Activated T-cell treated with anti-CD3 and anti-CD28 coated beads for 1 hour (primary cell): Measurements from ENCODE around the gene NAT16.
"Not testable (repeated sequence)": the region's sequence is repeated elsewhere in the genome, so short reads cannot be mapped to it uniquely, and the experiment has no call there.

Source experiments
- DNase-seq: peaks from one replicate; pipeline ENCODE4 v3.0.0-alpha.2; 2020; ENCODE audit warnings: low read depth

Gene NAT16

DNA sequence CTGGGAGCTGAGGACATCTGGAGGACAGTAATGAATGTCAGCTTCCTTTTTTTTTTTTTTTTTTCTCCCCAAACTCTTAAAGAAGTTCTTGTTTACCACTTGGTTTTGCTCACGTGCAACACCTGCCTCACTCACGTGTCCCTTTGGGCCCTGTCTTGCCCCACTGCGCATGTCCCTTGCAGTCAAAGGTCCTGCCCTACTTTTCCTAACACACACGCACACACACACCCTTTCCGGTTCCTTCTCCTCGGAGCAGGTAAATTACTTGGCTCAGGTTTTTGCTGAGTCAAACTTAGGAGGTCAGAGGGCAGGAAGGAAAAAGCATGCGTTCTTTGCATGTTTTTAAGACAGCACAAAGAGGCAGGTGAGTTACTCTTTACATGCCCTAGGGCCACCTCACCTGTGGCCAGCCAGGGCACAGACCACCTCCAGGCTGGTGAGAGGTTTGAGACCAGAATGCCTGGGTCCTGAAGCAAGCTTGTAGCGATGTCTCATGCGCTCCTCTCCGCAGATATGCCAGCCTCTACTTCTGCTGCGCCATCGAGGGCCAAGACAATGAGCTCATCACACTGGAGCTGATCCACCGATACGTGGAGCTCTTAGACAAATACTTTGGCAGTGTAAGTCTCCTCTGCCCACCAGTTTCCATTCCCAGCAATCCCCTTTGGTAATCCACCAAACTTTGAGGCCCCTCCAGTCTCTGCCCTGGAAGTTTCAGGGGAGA lies 23.1 kb downstream of the NAT16 start:
- no peak for DNase-seq

DNA sequence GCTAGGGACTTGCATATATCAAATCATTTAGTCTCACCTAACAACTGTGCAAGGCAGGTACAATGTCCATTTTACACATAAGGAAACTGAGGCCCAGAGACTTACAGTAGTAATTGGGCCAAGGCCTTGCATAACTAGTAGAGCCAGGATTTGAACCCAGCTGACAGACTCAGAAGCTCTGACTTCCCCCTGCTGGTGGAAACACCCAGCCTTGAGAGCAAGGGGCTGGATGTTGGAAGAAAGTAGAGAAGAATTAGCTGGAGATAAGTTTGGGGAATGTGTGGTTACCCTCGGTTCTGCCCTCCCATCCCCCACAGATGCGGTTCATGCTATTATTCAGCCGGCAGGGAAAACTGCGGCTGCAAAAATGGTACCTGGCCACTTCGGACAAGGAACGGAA lies 23.8 kb downstream of the NAT16 start:
- DNase-seq: no peak

DNA sequence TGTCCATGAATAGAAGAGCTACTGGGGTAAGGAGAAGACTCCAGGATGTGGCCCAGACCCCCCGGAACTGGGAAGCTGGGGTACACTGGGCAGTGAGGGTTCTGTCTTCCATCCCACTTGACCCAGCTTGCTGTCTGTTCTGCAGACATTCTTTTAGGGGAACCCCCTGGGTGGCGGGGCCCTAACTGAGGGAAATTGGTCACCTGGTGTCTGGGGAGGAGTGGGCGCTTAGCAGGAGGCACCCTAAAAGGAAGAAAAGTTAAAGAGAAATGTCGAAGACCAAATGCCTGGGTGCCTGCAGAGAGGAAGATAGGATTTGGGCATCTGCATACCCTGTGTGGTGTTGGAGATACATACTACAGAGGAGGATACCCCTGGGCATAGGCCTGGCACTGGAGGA lies 24.8 kb downstream of the NAT16 start:
- no peak for DNase-seq

DNA sequence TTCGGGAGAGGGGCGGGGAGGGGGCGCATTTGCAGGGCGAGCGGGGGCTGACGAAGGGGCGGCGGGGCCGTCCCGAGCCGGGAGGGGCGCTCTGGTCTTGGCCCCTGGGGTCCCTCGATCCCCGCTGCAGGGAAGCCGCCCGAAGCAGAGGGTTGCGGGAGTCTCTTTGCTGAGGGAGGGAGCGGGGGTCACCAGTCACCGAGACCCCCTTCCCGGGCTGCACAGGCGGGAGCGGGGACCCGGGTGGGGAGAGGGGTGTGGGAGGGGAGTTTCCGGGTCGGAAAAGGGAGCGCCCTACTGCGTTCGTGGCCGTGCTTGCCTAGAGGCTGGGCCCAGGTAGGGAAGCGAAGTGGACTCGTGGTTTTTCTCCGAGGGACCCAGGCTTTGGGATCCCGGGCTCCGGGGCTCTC lies 25.4 kb downstream of the NAT16 start:
- DNase-seq: no peak

DNA sequence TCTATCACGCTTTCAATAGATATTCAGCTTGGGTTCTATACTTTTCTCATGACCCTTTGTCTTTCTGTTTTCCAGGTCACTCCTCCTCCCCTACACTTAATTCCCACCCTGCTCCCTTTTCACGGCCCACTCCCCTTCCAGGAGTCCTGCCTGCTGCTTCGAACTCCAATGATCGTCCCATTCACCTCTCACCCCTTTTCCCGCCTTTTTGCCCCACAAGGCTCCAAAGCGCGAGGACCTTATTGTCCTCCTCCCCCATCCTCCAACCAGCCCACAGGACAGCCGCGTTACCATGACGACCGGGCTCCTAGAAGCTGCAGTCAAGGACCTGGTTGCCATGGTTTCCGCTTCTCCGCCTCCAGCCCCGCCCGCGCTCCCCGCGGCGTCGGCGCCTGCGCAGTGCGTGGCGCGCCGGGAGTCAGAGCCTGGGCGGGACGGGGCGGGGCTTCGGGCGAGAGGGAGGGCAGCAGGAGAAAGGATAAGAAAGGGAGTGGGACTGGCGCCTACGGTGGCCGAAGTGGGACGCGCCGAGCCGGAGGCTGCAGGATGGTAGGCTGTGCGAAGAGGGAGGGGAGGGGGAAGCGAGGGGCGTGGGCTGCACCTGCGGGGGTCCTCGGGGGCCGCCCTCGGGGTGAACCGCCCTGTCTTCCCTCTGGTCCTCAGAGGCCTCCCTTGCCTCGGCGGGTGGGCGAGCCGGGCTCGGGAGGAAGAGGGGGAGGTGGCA lies 26.0 kb downstream of the NAT16 start, which contains the start of gene AP1S1:
AP1S1 (plus strand) TSS at position 508 of the 724 bp plus-strand sequence; CDS start at position 547, 39 bp downstream.
- peak; percentile 86 for DNase-seq

DNA sequence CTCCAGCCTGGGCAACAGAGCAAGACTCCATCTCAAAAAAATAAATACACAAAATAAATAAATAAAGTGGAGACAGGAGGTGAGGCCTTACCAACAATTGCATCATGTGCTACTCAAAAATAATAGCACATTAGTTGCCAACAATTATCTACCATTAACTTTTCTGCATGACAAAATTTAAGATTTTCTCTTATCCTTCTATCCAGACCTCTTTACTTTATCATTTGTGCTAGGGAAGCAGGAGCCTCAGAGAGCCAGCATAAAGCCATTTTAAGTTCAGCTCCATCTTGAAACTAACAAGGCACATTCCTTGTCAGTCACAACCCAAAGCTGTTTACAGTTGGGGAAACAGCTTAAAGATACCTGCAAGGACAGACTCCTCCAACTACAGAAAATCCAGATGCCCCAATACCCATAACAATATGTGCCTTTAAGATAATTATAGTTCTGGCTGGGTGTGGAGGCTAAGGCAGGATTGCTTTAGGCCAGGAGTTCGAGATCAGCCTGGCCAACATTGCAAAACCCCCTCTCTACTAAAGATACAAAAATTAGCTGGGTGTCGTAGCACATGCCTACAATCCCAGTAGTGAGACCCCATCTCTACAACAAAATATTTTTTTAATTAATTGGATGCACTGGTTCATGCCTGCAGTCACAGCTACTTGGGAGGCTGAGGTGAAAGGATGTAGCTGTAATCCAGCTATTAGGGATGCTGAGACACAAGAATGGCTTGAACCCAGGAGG lies 28.0 kb downstream of the NAT16 start:
- DNase-seq: no peak

DNA sequence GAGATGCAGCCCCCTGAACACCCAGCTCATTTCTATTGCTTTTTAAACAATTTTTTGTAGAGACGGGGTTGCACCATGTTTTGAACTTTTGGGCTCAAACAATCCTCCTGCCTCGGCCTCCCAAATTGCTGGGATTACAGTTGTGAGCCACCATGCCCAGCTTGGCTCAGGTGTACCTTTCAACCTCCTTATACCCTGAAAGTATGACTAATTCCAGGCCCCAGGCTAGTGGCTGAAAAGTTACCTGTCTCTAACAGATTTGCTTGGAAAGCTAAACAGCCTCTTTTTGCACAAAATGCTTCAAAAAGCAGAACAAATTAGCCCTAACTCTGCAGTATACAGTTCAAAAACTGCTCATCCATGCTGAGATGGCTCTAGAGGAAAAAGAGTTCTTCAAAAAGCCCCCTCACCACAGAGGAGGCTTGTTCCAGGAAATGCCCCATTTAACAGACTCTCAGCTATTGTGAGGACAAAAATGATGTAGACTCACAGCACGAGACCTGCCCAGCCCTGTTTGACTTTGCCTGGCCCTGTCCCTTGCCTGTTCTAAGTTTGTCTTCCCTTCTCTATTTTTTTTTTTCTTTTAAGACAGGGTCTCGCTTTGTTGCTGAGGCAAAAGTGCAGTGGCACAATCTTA lies 39.2 kb downstream of the NAT16 start:
- no peak for DNase-seq

DNA sequence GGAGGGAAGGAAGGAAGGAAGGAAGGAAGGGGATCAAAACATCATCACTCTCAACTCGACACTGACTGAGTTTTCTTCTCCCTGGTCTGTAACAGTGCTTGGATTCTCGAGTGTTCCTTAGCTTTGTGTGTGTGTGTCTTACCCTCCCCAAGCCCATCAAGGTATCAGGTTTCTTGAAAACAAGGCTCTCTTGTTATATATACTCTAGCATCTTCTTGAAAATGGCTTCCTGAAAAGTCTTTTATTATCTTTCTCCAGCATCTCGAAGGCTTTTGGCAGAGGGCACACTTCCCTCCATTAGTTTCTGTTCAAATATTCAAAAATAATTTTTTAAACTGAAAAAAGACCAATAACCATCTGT lies 39.8 kb downstream of the NAT16 start:
- no peak for DNase-seq

DNA sequence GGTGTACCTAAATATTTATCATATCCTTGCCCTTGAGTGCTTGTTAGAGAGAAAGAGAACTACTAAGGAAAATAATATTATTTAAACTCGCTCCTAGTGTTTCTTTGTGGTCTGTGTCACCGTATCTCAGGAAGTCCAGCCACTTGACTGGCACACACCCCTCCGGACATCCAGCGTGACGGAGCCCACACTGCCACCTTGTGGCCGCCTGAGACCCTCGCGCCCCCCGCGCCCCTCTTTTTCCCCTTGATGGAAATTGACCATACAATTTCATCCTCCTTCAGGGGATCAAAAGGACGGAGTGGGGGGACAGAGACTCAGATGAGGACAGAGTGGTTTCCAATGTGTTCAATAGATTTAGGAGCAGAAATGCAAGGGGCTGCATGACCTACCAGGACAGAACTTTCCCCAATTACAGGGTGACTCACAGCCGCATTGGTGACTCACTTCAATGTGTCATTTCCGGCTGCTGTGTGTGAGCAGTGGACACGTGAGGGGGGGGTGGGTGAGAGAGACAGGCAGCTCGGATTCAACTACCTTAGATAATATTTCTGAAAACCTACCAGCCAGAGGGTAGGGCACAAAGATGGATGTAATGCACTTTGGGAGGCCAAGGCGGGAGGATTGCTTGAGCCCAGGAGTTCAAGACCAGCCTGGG lies 41.8 kb downstream of the NAT16 start:
- DNase-seq: peak; percentile 72

DNA sequence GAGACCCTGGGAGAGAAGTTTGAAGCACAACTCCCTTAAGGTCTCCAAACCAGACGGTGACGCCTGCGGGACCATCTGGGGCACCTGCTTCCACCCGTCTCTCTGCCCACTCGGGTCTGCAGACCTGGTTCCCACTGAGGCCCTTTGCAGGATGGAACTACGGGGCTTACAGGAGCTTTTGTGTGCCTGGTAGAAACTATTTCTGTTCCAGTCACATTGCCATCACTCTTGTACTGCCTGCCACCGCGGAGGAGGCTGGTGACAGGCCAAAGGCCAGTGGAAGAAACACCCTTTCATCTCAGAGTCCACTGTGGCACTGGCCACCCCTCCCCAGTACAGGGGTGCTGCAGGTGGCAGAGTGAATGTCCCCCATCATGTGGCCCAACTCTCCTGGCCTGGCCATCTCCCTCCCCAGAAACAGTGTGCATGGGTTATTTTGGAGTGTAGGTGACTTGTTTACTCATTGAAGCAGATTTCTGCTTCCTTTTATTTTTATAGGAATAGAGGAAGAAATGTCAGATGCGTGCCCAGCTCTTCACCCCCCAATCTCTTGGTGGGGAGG lies 42.4 kb downstream of the NAT16 start:
- DNase-seq: no peak

DNA sequence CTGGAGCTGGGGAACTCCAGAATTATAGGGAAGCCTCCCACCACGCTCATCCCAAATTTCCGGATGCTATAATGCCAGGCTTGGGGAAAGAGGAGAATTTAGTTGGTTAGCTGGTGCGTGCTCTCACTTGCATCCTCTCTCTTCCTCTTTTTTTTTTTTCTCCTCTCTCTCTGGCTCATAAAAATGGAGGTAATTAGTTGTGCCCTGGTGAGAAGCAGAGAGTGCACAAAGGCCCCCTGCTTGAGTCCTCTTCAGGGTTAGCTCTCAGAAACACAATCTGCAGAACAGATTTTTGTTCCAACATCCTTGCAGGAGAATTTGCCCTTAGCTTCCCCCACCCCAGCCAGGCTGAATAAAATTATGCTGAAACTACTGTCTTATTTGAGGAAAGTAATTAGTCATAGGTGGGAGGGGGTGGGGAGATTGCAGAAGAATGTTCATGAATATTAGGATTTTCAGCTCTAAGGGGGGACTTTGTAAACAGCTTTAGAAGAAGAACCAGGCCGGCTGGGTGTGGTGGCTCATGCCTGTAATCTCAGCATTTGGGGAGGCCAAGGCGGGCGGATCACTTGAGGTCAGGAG lies 45.6 kb downstream of the NAT16 start:
- no peak for DNase-seq

DNA sequence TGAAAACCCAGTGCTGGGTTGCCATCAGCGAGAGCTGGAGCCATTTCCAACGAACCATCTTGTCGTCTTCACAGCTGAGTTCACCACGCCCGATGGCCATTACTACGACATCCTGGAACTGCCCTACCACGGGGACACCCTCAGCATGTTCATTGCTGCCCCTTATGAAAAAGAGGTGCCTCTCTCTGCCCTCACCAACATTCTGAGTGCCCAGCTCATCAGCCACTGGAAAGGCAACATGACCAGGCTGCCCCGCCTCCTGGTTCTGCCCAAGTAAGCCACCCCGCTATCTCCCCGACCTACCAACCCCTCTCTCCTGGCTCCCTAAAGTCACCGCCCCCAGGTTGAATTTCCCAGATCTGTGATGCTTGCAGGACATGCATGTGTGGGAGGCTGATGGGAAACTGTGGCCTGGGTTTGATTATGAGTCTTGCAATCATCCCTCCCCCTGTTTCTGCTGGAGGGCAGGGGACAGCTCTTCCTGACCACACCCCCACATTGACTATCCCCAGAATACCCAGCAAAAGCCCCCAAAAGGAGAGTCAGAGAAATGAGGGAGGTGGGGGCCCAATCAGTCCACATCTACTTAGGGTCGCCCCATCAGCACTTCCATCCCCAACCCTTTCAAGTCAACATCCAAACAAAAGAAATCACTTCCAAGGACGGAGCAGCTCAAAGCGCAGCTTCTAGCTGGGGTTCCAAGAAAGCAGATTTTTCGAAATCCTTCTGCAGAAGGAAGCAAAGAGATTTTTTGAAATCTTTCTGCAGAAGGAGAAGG lies 46.3 kb downstream of the NAT16 start:
- no peak for DNase-seq

DNA sequence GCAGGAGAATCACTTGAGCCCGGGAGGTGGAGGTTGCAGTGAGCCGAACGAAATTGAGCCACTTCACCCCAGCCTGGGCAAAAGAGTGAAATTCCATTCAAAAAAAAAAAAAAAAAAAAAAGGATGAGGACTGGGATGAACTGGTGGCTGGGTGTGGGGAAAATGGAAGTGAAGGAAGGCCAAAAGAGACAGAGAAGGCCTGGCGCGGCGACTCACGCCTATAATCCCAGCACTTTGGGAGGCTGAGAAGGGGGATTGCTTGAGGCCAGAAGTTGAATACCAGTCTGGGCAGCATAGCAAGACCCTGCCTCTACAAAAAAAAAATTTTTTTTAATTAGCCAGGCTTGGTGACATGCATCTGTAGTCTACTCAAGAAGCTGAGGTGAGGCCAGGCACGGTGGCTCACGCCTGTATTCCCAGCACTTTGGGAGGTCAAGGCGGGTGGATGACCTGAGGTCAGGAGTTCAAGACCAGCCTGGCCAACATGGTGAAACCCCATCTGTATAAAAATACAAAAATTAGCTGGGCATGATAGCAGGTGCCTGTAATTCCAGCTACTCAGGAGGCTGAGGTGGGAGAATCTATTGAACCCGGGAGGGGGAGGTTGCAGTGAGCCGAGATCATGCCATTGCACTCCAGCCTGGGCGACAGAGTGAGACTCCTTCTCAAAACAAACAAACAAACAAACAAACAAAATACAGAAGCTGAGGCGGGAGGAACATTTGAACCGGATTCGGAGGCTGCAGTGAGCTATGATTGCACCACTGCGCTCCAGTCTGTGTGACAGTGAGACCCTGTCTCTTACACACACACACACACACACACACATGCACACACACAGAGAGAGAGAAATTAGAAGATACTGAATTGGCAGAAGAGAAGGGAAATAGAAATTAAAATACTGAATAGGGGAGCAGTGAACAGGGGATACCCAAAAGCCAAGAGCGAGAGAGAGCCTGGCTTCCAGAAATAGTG lies 47.2 kb downstream of the NAT16 start:
- DNase-seq: not testable (repeated sequence)

DNA sequence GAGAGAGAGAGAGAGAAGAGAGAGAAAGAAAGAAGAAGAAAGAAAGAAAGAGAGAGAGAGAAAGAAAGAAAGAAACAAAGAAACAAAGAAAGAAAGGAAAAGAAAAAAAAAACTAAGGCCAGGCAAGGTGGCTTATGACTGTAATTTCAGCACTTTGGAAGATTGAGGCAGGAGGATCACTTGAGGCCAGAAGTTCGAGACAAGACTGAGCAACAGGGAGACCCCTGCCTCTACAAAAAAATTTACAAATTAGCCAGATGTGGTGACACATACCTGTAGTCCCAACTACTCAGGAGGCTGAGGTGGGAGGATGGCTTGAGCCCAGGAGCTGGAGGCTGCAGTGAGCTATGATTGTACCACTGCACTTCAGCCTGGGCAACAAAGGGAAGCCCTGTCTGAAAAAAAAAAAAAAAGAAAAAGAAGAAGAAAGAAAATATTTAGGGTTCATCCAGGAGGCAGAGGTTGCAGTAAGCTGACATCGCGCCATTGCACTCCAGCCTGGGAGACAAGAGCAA lies 50.4 kb downstream of the NAT16 start:
- DNase-seq: no peak

DNA sequence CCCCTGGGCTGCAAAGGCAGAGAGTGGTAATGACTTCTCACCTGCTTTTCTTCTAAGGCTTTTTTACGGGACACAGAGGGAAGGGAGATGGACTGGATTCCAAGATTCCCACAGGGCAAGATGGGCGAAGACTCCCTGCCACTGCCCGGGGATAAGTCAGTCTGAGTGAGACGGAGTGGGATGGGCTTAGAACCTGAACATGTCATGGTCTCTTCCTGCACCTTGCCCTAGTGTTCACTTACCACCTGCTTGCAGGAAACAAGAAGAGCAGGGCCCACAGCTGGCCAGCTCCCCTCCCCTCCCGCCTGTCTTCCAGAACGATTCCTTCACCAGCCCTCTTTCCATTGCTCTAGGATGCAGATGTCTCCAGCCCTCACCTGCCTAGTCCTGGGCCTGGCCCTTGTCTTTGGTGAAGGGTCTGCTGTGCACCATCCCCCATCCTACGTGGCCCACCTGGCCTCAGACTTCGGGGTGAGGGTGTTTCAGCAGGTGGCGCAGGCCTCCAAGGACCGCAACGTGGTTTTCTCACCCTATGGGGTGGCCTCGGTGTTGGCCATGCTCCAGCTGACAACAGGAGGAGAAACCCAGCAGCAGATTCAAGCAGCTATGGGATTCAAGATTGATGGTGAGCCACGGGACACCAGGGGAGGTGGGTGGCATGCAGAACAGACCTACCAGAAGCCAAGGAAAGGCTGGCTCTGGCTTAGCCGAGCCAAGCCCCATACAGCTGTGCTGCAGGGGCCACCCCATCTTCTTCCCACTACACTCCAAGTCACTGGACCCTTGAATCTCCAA lies 51.9 kb downstream of the NAT16 start:
- DNase-seq: no peak

DNA sequence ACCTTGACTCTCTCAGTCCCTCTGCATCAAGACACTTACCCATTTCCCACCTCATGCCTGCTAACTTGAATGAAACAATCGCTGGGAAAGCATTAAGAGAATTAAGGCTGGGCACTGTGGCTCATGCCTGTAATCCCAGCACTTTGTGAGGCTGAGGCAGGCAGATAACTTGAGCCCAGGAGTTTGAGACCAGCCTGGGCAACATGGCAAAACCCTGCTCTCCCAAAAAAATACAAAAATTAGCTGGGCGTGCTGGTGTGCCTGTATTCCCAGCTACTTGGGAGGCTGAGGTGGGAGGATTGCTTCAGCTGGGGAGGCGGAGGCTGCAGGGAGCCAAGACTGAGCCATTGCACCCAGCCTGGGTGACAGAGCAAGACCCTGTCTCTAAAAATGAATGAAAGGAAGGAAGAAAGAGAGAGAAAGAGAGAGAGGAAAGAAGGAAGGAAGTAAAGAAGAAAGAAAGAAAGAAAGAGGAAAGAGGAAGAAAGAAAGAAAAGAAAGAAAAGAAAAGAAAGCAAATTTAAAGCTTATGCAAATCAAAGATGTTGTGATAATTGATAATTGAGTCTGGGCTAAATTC lies 52.5 kb downstream of the NAT16 start:
- no peak for DNase-seq

DNA sequence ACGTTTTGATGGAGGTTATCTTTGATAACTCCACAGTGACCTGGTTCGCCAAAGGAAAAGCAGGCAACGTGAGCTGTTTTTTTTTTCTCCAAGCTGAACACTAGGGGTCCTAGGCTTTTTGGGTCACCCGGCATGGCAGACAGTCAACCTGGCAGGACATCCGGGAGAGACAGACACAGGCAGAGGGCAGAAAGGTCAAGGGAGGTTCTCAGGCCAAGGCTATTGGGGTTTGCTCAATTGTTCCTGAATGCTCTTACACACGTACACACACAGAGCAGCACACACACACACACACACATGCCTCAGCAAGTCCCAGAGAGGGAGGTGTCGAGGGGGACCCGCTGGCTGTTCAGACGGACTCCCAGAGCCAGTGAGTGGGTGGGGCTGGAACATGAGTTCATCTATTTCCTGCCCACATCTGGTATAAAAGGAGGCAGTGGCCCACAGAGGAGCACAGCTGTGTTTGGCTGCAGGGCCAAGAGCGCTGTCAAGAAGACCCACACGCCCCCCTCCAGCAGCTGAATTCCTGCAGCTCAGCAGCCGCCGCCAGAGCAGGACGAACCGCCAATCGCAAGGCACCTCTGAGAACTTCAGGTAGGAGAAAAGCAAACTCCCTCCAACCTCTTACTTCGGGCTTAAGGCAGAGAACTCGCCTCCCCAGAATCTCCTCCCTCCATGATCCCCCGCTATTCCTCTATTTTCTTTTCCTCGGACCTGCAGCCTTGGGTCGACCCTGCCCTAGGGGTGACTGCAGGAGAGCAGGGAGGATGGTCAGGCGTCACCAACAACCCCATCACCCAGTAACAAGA lies 53.2 kb downstream of the NAT16 start, which contains the start of gene SERPINE1:
SERPINE1 (plus strand) TSS at position 454 of the 809 bp plus-strand sequence. CDS start 1,290 bp downstream, outside the sequence.
- peak; percentile 25 for DNase-seq
